Peyer's patch (tissue), 4 donors: ENCODE measurements around the gene ZNF3.

Source experiments
- POLR2A ChIP-seq, 2 donors: fragments of 450-650 bp; IDR thresholded peaks; one replicate each; pipeline ENCODE4 v1.5.1; 2017; ENCODE audit warnings: antibody characterized with exemption in 2 of 2, mild to moderate bottlenecking in 2 of 2, moderate library complexity in 2 of 2
- TF ChIP-seq, protein P1 (sequence below), 6 experiments: fragments of 450-650 bp in 4 of 6; fragments of 200-600 bp in 2 of 6; sonication (generic) in 1 of 6; IDR thresholded peaks; one replicate each; pipeline ENCODE4 v1.5.1; 2017 to 2019; ENCODE audit warnings: antibody characterized with exemption in 6 of 6, mild to moderate bottlenecking in 3 of 6, moderate library complexity in 1 of 6

DNA sequence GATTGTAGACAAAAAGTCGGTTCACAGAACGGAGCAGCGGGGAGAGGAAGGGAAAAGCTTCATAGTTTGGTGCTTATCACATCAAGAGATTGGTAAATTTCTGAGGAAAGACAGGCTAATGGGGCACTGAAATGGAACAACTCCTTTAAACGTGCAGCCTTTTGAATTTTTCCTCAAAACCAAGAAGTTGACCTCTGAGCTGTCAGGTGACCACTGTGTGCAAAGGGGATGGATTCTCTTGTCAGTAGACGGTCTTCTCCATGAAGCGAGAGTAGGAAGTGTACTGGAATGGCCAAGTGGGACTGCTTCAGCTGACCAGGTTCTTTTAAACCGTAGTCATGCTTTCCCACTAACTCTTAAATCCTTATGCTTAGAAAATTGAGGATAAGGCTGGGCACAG, 43.2 kb downstream of the ZNF3 start:
- TF ChIP-seq, protein P1, sequence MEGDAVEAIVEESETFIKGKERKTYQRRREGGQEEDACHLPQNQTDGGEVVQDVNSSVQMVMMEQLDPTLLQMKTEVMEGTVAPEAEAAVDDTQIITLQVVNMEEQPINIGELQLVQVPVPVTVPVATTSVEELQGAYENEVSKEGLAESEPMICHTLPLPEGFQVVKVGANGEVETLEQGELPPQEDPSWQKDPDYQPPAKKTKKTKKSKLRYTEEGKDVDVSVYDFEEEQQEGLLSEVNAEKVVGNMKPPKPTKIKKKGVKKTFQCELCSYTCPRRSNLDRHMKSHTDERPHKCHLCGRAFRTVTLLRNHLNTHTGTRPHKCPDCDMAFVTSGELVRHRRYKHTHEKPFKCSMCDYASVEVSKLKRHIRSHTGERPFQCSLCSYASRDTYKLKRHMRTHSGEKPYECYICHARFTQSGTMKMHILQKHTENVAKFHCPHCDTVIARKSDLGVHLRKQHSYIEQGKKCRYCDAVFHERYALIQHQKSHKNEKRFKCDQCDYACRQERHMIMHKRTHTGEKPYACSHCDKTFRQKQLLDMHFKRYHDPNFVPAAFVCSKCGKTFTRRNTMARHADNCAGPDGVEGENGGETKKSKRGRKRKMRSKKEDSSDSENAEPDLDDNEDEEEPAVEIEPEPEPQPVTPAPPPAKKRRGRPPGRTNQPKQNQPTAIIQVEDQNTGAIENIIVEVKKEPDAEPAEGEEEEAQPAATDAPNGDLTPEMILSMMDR (IDR thresholded peaks at IDR 0.05), result no peak
- TF ChIP-seq POLR2A (IDR thresholded peaks at IDR 0.05), result no peak
